Right forelimb (tissue), 1 donor: ENCODE measurements around the gene MESP1.

Experiments used
- DNase-seq: peaks from one replicate; pipeline ENCODE4 v3.0.0-alpha.2; 2018

MESP1 gene

GRCh38 chr15:89707577-89707976, 43.5 kb downstream of the MESP1 start:
- DNase-seq = no peak

GRCh38 chr15:89704411-89704810, 46.6 kb downstream of the MESP1 start:
- no peak for DNase-seq
